GM19193 (cell line): ENCODE results near the gene HHEX.

Experiments used
- POLR2A ChIP-seq: IDR thresholded peaks from 4 replicates; pipeline ENCODE4 v1.6.1; 2011; ENCODE audit not compliant: insufficient read depth, insufficient read length; ENCODE audit errors: extremely low read depth

HHEX gene

DNA sequence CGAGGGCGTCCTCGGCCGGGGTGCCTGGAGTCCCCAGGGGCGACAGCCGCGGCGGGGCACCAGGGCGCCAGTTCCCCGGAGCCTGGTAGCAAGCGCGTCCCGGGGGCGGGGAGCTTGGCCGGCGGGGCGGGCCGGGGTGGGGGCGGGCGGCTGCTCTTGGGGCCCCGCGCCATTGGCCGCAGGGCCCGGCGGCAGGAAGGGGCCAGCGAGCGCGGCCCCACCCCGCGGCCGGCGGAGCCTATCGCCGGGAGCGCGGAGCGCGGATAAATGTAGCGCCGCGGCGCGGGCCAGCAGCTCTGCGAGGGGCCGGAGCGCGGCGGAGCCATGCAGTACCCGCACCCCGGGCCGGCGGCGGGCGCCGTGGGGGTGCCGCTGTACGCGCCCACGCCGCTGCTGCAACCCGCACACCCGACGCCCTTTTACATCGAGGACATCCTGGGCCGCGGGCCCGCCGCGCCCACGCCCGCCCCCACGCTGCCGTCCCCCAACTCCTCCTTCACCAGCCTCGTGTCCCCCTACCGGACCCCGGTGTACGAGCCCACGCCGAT, at the start of gene HHEX:
HHEX (plus strand) TSS at position 293 of the 548 bp plus-strand sequence; CDS start at position 325, 32 bp downstream.
- no peak for TF ChIP-seq POLR2A

DNA sequence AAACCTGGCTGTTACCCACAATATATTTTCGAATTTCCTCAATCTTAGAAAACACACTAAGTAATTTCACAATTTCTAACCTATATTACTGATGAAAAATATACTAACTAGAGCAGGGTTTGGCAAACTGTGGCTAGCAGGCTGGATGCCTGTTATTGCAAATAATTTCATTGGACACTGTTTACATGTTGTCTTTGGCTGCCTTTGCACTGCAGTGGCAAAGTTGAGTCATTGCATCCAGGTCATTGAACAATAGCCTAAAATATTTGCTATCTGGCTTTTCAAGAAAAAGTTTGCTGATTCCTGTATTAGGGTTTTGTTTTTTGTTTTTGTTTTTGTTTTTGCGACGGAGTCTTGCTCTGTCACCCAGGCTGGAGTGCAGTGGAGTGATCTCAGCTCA, 49.6 kb upstream of the HHEX start:
- TF ChIP-seq POLR2A = no peak

DNA sequence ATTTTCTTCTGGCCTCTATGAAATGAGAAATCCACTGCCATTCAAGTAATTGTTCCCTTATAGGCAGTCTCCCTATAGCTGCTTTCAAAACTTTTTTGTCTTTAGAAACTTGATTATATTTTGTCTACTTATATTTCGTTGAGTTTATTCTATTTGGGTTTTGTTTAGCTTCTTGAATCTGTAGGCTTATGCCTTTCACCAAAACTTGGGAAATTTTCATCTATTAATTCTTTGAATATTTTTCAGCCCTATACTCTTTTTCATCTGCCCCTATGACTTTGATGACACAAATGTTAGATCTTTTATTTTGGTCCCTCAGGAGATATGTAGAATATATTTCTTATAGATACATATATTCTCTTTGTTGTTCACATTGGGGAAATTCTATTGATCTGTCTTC, 48.3 kb upstream of the HHEX start:
- TF ChIP-seq POLR2A = no peak

DNA sequence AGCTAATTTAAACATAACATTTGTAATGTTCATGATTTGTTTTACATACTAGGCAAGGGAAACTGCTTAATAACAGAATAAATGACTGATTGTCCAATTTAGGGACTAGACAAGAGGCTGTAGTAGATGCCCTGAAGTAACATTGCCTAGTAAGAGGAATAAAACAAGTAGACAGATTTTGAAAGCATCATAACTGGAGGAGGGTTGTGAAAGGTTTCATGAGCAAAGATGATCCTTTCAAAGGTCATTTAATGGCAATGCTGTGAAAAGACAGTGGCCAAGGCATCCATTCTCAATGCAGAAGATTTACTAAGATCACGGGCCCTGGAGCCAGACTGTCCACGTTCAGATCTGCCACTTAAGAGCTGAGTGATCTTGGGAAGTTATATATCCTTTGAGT, 44.8 kb upstream of the HHEX start:
- no peak for TF ChIP-seq POLR2A

DNA sequence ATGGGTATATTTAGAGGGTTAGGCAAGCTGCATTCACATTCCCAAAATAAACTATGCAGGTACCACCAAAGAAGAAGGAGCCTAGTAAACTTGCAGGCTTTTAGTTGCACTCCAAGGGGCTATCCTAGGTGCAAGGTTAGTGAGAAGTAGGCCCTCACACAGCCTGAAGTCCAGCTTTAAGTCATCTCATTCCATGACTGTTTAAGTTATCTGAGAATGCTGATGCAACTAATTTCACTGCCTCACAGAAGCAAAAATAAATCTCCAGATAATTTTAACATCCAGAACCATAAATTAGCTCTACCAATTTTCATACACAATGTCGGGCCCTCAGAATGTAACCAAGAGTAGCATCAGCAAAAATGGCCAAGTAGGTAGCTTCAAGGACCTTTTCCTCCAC, 34.3 kb upstream of the HHEX start:
- no peak for TF ChIP-seq POLR2A

DNA sequence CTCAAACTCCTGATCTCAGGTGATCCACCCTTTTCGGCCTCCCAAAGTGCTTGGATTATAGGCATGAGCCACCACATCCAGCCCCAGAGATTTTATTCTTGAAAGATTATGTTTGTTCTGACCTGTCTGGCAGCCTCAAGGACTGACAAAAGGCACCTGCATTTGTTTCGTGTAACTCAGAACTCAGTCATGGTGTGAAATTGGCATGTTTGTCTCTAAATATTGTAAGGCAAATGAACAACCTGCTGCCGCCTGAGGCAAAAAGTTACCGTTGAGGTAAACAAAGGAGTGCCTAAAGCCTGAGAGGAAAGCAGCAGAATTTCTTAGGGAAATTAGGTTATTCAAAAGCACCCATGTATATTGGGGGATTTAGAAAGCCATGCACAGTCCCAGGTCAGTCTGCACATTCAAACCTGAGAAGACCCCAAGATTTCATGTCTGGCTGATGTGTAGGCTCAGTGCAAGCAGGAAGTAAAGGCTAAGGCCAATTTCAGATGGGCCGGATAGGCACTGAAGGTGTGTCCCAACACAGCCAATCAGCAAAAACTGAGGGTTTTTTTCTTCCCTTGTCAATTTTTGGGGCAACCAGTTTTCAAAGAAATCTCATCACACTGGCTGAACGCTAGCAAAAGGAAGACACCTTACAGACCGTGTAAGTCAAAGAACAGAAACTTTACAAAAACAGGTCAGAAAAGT, 33.3 kb upstream of the HHEX start:
- TF ChIP-seq POLR2A = no peak

DNA sequence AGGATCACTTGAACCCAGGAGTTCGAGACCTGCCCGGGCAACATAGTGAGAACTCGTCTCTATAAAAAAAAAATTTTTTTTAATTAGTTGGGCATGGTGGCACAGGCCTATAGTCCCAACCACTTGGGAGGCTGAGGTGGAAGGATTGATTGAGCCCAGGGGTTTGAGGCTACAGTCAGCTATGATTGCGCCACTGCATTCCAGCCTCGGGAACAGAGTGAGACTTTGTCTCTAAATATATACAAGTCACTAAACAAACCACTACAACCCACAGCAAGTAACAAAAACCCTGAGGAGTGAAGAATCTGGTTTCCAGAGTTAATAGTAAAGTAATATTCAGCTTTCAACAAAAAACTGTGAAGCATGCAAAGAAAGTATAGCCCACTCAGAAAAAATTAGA, 32.7 kb upstream of the HHEX start:
- no peak for TF ChIP-seq POLR2A

DNA sequence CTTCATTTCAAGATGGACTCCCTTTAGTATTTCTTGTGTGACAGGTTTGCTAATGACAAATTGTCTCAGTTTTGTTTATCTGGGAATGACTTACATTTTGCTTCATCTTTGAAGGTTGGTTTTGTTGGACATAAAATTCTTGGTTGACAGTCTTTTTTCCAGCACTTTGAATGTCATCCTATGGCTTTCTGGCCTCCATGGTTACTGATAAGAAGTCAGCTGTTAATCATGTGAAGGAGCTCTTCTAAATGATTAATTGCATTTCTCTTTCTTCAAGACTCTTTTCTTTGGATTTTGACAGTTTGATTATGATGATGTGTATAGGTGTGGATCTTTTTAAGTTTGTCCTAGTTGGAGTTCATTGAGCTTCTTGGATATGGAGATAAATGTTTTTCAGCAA, 26.9 kb upstream of the HHEX start:
- no peak for TF ChIP-seq POLR2A

DNA sequence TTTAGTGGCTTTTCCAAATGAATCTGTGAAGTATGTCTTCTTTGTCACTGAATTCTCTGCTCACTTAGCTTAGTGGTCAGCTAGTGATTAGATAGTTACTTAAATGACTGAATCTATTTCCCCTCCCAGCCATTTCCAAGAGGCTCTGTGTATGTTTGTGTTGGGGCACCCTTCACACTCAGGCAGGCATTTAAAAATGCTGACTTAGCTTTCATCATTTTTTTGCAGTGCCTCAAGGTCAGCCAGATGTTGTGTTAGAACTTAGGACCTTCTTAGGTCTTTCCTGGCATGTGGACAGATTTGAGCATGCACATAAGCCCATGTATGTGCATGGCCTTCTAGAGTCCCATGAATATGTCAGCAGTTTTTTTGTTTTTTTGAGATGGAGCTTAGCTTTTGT, 25.4 kb upstream of the HHEX start:
- TF ChIP-seq POLR2A = no peak

DNA sequence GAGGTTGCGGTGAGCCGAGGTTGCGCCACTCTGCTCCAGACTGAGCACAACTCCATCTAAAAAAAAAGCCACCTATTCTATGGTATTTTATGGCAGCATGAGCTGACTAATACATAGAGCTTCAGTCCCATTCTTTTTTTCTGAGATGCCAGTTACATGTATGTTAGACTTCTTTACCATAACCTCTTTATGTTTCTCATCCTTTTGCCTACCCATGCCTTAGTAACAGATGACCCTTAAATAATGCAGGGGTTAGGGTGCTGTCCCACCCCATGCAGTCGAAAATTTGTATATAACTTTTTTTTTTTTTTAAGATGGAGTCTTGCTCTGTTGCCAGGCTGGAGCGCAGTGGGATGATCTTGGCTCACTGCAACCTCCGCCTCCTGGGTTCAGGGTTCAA, 22.7 kb upstream of the HHEX start:
- TF ChIP-seq POLR2A = no peak

DNA sequence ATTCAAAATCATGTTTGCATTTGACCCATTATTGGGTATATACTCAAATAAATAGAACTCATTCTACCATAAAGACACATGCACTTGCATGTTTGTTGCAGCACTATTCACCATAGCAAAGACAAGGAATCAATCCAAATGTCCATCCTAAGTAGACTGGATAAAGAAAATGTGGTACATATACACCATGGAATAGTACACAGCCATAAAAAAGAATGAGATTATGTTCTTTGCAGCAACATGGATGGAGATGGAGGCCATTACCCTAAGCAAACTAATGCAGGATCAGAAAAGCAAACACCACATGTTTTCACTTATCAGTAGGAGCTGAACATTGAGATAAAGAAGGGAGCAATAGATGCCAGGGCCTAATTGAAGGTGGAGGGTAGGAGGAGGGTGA, 12.0 kb upstream of the HHEX start:
- TF ChIP-seq POLR2A = no peak

DNA sequence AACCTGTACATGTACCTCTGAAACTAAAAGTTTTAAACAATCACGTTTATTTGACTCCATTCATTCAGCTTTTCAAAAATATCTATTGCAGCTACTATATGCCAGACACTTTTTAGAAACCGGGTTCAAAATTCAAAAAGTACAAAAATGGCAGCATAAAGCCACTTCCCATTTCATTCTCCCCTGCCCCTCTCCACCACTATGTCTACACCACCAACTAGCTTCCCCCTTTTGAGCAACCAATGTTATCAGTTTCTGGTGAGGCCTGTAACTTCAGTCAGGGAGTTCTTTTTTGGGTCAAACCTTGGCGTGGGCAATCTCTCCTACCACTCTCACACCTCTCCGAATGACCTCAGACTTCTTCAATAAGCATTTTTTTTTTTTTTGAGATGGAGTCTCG, 11.5 kb upstream of the HHEX start:
- TF ChIP-seq POLR2A = no peak

DNA sequence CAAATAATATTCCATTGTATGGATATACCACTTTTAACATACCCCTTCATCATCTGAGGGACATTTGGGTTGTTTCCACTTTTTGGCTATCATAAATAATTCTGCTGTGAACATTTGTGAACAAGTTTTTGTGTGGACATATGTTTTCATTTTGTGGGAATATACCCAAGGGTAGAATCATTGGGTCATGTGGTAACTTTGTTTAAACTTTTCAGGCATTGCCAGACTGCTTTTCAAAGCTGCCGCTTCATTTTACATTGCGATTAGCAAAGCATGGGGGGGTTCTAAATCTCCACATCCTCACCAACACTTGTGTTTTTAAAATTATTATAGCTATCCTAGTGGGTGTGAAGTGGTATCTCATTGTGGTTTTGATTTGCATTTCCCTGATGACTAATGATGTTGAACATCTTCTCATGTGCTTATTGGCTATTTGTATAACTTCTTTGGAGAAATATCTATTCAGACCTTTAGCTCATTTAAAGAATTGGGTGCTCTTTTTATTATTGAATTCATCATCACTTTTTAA, 8.4 kb upstream of the HHEX start:
- TF ChIP-seq POLR2A = no peak

DNA sequence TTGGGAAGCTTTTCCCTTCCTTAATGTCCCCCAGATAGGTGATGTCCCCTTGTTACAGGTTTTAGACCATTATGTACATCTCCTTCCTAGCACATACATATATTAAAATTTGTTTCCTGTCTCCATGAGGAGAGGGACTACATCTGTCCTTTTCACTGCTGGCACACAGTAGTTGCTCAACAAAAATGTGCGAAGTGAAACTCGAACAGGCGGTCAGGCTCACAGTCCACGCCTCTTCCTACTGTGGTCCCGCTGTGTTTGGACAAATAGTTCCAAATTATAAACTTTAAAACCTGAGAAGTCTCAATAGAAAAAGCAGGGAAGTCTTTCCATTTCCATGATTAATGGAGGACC, 1.2 kb upstream of the HHEX start:
- TF ChIP-seq POLR2A = no peak

DNA sequence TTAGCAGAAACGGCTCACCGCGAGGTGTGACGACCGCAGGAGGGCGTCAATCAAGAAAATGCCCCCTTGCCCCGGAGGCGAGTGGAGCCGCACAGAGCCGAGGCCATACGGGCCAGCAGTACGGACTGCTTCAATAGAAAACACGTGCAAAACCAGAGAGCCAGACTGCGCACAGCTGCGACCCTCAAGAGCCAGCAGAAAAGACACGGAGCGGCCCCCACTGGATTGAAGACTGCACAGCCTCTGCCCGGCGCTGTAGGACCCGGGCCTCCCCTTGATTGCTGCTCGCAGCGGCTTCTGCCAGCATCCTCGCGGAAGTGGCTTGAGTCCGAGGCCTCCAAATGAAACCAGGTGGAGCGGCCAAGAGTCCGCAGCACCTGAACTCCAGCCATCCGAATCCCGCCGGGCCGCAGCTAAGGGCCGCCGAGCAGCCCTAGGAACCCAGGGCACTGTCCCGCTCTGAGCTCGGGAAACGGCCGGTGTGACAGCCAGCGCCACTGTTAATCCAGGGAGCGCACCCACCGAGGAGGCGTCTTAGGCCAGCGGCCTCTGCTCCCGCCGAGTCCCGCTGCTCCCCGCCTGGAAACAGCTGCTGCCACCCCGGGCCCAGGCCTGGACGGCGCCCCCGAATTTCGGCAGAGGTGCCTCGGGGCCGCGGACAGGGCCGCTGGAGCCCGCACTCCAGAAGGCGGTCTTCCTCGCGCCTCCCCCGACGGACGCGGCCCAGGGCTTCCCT, 660 bp upstream of the HHEX start:
- no peak for TF ChIP-seq POLR2A
